HFFc6 (cell line): ENCODE measurements around the gene SCAND1. TPM values are rescaled to one million over a fixed set of nuclear protein-coding genes. Genes with fewer than 3 reads are reported as not detected.

ENCODE experiments used
- DNase-seq: peaks from one replicate; pipeline ENCODE4 v3.0.0-alpha.2; 2018
- H3K27ac Mint-ChIP-seq: 2 replicates; pipeline ENCODE4 v1.8.0; 2020; ENCODE audit warnings: mild to moderate bottlenecking, mixed read lengths
- H3K27me3 Mint-ChIP-seq: 2 replicates; pipeline ENCODE4 v1.8.0; 2021; ENCODE audit warnings: mild to moderate bottlenecking, moderate library complexity, mixed read lengths; ENCODE audit not compliant: insufficient read depth
- H3K36me3 Mint-ChIP-seq: 2 replicates; pipeline ENCODE4 v1.8.0; 2021; ENCODE audit warnings: low read depth, mixed read lengths
- H3K4me1 Mint-ChIP-seq: 2 replicates; pipeline ENCODE4 v1.8.0; 2020; ENCODE audit warnings: low read depth, mixed read lengths
- H3K4me3 Mint-ChIP-seq: 2 replicates; pipeline ENCODE4 v1.8.0; 2020; ENCODE audit warnings: mild to moderate bottlenecking, moderate library complexity, mixed read lengths
- H3K9me3 Mint-ChIP-seq: 2 replicates; pipeline ENCODE4 v1.8.0; 2020; ENCODE audit warnings: mild to moderate bottlenecking, mixed read lengths
- CTCF ChIP-seq: fragments of 200-600 bp; sonication (generic); IDR thresholded peaks from 2 replicates; pipeline ENCODE4 v1.5.0; 2021; ENCODE audit warnings: antibody characterized with exemption, mild to moderate bottlenecking
- total RNA-seq, 6 experiments: library from RNA; stranded (reverse); fragmentation: NEBNext Ultra II Directional; extraction: Animal tissue kit (Norgen Biotek cat#: 25700); gene quantifications; 2 replicates in 1 of 6; 3 replicates in 5 of 6; pipeline ENCODE4 v1.2.3, GENCODE V29; 2021

SCAND1 gene
- total RNA-seq, 6 experiments from 2014 or later: 76.7 to 97.0 (median 82.8) TPM

DNA sequence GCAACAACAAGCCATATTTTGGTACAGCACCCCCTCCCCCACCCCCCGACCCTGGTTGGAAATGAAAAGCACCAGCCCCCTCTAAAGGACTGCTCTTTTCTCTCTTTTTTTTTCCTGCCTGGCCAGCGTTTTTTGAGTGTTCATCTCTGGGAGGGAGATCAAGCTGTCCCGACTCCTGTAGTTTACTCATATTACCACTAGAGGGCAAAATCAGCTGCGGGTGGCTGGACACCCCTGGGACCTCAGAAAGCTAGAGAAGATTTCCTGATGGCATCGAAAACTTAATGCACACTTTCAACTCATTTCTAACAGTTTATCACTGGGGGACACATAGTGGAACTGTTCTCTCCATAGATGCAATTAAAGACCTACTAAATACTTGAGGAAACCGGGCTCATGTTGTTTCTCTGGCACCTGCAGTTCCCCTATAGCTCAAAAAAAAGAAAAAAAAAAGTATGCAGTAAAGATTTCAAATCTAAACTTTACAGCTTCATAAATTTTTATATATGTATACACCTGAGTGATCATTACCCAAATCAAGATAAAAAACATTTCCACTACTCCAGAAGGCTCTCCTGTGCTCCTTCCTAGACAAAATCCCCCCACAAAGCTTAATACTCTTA is 38.5 kb upstream of the SCAND1 start:
- DNase-seq: peak; percentile 58
- Mint-ChIP-seq H3K36me3 (no peaks in the 10 kb centered on the region), H3K27ac (no peak overlapping the region), H3K4me1 (peaks cover 17% of the 10 kb centered on the region), H3K27me3 (no peaks in the 10 kb centered on the region), H3K9me3 (no peaks in the 10 kb centered on the region), H3K4me3 (no peak overlapping the region)
- TF ChIP-seq CTCF: peak; percentile 91

DNA sequence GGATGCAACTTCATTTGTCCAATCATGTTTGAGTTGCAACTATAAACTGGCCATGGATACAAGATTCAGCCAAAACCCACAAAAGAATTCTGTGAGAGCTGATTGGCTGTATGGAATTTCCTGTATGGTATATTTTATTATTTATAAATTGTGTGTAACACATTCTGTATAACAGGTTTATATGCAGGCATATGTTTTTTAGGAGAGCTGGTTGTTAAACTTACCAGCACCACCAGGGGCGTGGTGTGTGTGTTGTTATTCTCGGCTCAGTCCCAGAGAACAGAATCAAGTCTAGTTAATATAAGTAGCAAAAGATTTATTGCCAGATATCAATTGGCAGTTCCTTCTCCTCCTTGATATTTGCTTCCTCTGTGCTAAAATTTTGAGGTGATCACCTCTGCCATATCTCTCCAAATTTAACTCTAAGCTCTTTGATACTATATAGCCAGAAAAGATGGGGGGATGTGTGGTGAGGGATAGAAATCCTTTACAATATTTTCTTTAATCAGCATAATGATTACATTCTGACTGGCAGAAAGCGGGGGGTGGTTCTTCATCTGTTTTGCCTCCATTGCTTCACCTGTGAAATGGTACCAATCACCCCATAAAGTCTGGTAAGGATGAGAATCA is 37.0 kb upstream of the SCAND1 start:
- no peaks in the 10 kb centered on the region for H3K36me3 Mint-ChIP-seq
- H3K4me3 Mint-ChIP-seq: no peak overlapping the region
- no peak overlapping the region for H3K27ac Mint-ChIP-seq
- DNase-seq: peak; percentile 35
- peak; percentile 76 for TF ChIP-seq CTCF
- no peaks in the 10 kb centered on the region for H3K9me3 Mint-ChIP-seq
- H3K27me3 Mint-ChIP-seq: peaks cover 11% of the 10 kb centered on the region
- peaks cover 17% of the 10 kb centered on the region for H3K4me1 Mint-ChIP-seq

- Mint-ChIP-seq H3K4me3 (no peak overlapping the region), H3K27me3 (peaks cover 14% of the 10 kb centered on the region), H3K4me1 (peaks cover 22% of the 10 kb centered on the region), H3K36me3 (no peaks in the 10 kb centered on the region), H3K9me3 (no peaks in the 10 kb centered on the region), H3K27ac (no peak overlapping the region)
- DNase-seq: no peak
- TF ChIP-seq CTCF: no peak
Observed at GRCh38 chr20:35988910-35989463, 34.7 kb upstream of the SCAND1 start.

GRCh38 chr20:35985806-35986205 is 31.5 kb upstream of the SCAND1 start:
- peaks cover 14% of the 10 kb centered on the region for H3K4me1 Mint-ChIP-seq
- H3K9me3 Mint-ChIP-seq: no peaks in the 10 kb centered on the region
- no peaks in the 10 kb centered on the region for H3K36me3 Mint-ChIP-seq
- TF ChIP-seq CTCF: no peak
- DNase-seq: no peak
- no peak overlapping the region for H3K27ac Mint-ChIP-seq
- H3K27me3 Mint-ChIP-seq: peaks cover 23% of the 10 kb centered on the region
- no peak overlapping the region for H3K4me3 Mint-ChIP-seq

DNA sequence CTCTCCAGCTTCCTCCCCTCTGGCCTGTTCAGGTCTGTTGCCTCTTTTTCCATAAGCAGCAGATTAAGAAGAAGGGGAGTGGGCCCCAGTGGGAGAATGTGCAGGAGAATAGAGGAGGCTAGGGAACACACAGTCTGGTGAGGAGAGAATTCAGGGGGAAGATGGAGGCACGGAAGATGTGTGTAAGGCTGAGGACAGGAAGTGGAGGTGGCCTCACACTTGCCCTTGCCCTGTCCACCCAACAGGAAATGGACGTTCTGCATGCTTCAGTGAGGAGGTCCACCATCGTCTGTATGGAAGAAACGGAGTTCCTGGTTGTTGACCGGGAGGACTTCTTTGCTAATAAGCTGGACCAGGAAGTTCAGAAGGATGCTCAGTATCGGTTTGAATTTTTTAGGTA is 30.1 kb upstream of the SCAND1 start:
- H3K4me3 Mint-ChIP-seq: no peak overlapping the region
- H3K27me3 Mint-ChIP-seq: peaks cover 23% of the 10 kb centered on the region
- DNase-seq: no peak
- no peak overlapping the region for H3K27ac Mint-ChIP-seq
- no peaks in the 10 kb centered on the region for H3K9me3 Mint-ChIP-seq
- TF ChIP-seq CTCF: no peak
- H3K36me3 Mint-ChIP-seq: no peaks in the 10 kb centered on the region
- peaks cover 18% of the 10 kb centered on the region for H3K4me1 Mint-ChIP-seq
